MM.1S (cell line): ENCODE measurements around the gene ZFP36L1.

Source experiments
- EZH2phosphoT487 ChIP-seq: fragments of 300-600 bp; sonication (generic); IDR thresholded peaks from 2 replicates; pipeline ENCODE4 v1.6.1; 2018; ENCODE audit warnings: antibody characterized with exemption, low read length
- TF ChIP-seq, protein P1 (sequence below): fragments of 300-600 bp; sonication (generic); IDR thresholded peaks from 2 replicates; pipeline ENCODE4 v1.5.1; 2016; ENCODE audit warnings: antibody characterized with exemption, low read length, mixed read lengths

DNA sequence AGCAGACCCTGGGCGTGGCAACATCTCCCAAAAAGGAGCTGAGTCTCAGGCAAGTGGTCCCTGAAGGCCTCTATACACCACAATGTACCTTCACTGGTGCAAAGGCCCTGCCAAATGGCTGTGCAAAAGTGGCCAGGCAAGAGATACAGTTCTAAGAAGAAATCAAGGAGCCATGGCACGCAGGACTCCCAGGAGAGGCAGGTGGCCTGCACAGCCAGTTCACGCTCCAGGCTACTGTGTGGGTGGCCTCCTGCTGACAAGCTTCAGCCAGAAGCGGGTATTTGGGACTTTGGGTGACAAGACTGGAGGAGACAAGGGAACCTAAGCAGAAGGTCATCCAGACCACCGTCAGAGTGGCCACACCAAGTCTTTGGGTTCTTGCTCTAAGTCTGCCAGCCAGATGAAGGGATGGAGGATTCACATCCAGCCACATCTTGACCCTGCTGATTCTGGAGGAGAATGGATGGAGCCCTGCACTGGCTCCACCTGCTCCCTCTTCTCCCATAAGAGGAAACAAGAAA is 20.5 kb upstream of the ZFP36L1 start:
- TF ChIP-seq, protein P1, sequence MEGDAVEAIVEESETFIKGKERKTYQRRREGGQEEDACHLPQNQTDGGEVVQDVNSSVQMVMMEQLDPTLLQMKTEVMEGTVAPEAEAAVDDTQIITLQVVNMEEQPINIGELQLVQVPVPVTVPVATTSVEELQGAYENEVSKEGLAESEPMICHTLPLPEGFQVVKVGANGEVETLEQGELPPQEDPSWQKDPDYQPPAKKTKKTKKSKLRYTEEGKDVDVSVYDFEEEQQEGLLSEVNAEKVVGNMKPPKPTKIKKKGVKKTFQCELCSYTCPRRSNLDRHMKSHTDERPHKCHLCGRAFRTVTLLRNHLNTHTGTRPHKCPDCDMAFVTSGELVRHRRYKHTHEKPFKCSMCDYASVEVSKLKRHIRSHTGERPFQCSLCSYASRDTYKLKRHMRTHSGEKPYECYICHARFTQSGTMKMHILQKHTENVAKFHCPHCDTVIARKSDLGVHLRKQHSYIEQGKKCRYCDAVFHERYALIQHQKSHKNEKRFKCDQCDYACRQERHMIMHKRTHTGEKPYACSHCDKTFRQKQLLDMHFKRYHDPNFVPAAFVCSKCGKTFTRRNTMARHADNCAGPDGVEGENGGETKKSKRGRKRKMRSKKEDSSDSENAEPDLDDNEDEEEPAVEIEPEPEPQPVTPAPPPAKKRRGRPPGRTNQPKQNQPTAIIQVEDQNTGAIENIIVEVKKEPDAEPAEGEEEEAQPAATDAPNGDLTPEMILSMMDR = no peak
- no peak for TF ChIP-seq EZH2phosphoT487
